Smooth muscle cell (in vitro differentiated cells): ENCODE measurements around the gene ASB16. TPM values are rescaled to one million over a fixed set of nuclear protein-coding genes. Genes with fewer than 3 reads are reported as not detected.
A peak's percentile ranks its signal among the peaks of the same experiment; 100 is the strongest.

ENCODE experiments used
- DNase-seq: peaks from one replicate; lab custom pipeline; 2025; ENCODE audit not compliant: unreplicated experiment; lab: John Stamatoyannopoulos, UW
- H2AFZ ChIP-seq: fragments of 200-600 bp; sonication (generic); 2 replicates; pipeline ENCODE4 v1.6.0; 2016; ENCODE audit warnings: antibody characterized with exemption, low read depth, mild to moderate bottlenecking
- H3F3A ChIP-seq: fragments of 200-600 bp; sonication (generic); 2 replicates; pipeline ENCODE4 v1.6.0; 2017; ENCODE audit warnings: antibody characterized with exemption, low read depth
- H3K27ac ChIP-seq: fragments of 200-600 bp; sonication (generic); 2 replicates; pipeline ENCODE4 v1.5.1; 2016; ENCODE audit warnings: low read depth, mild to moderate bottlenecking
- H3K27me3 ChIP-seq: fragments of 200-600 bp; sonication (generic); 2 replicates; pipeline ENCODE4 v1.6.1; 2016; ENCODE audit warnings: low read depth, mild to moderate bottlenecking
- H3K36me3 ChIP-seq: fragments of 200-600 bp; sonication (generic); 2 replicates; pipeline ENCODE4 v1.5.1; 2016; ENCODE audit warnings: low read depth
- H3K4me1 ChIP-seq: fragments of 200-600 bp; sonication (generic); 2 replicates; pipeline ENCODE4 v1.5.1; 2016; ENCODE audit warnings: low read depth
- H3K4me2 ChIP-seq: fragments of 200-600 bp; sonication (generic); 2 replicates; pipeline ENCODE4 v1.6.0; 2016; ENCODE audit warnings: mild to moderate bottlenecking
- H3K4me3 ChIP-seq: fragments of 200-600 bp; sonication (generic); 2 replicates; pipeline ENCODE4 v1.5.1; 2016; ENCODE audit warnings: mild to moderate bottlenecking
- H3K79me2 ChIP-seq: fragments of 200-600 bp; sonication (generic); 2 replicates; pipeline ENCODE4 v1.6.0; 2016; ENCODE audit warnings: low read depth, mild to moderate bottlenecking
- H3K9ac ChIP-seq: fragments of 200-600 bp; sonication (generic); 2 replicates; pipeline ENCODE4 v1.6.0; 2016; ENCODE audit warnings: low read depth
- H3K9me3 ChIP-seq: fragments of 200-600 bp; sonication (generic); replicated peaks from 2 replicates; pipeline ENCODE4 v1.5.1; 2016; ENCODE audit warnings: low read depth
- H4K20me1 ChIP-seq: fragments of 200-600 bp; sonication (generic); 2 replicates; pipeline ENCODE4 v1.6.0; 2016; ENCODE audit warnings: low read depth
- CTCF ChIP-seq: fragments of 200-600 bp; sonication (generic); IDR thresholded peaks from 2 replicates; pipeline ENCODE4 v1.5.1; 2017; ENCODE audit warnings: borderline replicate concordance, mild to moderate bottlenecking, antibody characterized with exemption; ENCODE audit not compliant: insufficient read depth, poor library complexity, severe bottlenecking
- WGBS: methylation state at CpG from one replicate; pipeline ENCODE4 v1.1.7; 2016; ENCODE audit warnings: low lambda C conversion rate; 5-methylcytosine and 5-hydroxymethylcytosine counted together
- polyA plus RNA-seq: library from polyadenylated mRNA; unstranded; fragments of >200 nt; fragmentation: Nextera tagmentation; extraction: Ambion mirVana; gene quantifications from 2 replicates; pipeline ENCODE4 v1.2.1, GENCODE V29; 2016
- total RNA-seq: library from RNA; depleted of rRNA; stranded (reverse); fragments of >200 nt; gene quantifications from 2 replicates; pipeline ENCODE4 v1.2.3, GENCODE V29; 2014

The ASB16 gene
- total and polyA plus RNA-seq, 2 experiments from 2014 or later, result 0.35 TPM; not detected in 1

DNA sequence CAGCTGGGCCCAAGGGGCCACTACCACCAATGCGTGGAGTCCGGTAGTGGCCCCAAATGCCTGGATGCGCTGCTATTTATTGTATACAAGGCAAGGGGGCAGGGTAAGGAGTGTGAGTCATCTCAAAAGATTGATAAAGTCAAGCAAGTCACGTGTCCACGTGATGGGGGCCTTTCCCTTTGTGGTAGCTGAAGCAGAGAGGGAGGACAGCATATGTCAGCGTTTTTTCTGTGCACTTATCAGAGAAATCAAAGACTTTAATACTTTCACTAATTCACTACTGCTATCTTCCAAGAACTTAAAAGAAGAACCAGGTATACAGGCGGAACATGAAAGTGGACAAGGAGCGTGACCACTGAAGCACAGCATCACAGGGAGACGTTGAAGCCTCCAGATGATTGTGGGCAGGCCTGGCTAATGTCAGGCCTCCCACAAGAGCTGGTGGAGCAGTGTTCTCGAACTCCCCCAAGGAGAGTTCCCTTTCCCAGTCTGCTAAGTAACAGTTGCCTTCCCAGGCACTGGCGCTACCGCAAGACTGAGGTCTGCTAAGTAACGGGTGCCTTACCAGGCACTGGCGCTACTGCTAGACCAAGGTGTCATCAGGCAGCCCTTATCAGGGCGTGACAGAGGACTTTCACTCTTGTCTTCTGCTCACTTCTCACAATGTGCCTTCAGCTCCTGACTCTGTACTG lies 10.8 kb upstream of the ASB16 start:
- TF ChIP-seq CTCF, result no peak
- Histone ChIP-seq H3K4me1 (peaks cover 6% of the 10 kb centered on the region), H3K4me2 (peak overlapping the region; percentile 60), H3K9me3 (no peaks in the 10 kb centered on the region), H3K27me3 (no peaks in the 10 kb centered on the region), H2AFZ (no peak overlapping the region), H3F3A (peaks cover 4% of the 10 kb centered on the region), H3K9ac (peak overlapping the region; percentile 43), H4K20me1 (no peaks in the 10 kb centered on the region), H3K79me2 (no peaks in the 10 kb centered on the region), H3K4me3 (no peak overlapping the region), H3K36me3 (no peaks in the 10 kb centered on the region), H3K27ac (peak overlapping the region; percentile 83)
- 37% methylated on average over 15 of the region's 15 CpGs for WGBS
- DNase-seq, result no peak

- WGBS, result 100% methylated on average over 1 of the region's 1 CpG
- Histone ChIP-seq H4K20me1 (no peaks in the 10 kb centered on the region), H3K36me3 (no peaks in the 10 kb centered on the region), H3K4me1 (peaks cover 2% of the 10 kb centered on the region), H2AFZ (no peak overlapping the region), H3K4me2 (no peak overlapping the region), H3K27ac (no peak overlapping the region), H3K79me2 (no peaks in the 10 kb centered on the region), H3K27me3 (no peaks in the 10 kb centered on the region), H3K9me3 (no peaks in the 10 kb centered on the region), H3K9ac (no peak overlapping the region), H3F3A (peaks cover 4% of the 10 kb centered on the region), H3K4me3 (no peak overlapping the region)
- TF ChIP-seq CTCF, result no peak
- no peak for DNase-seq
These were observed 6.0 kb upstream of the ASB16 start for GRCh38 chr17:44164476-44164875.

GRCh38 chr17:44167181-44167861 lies 3.2 kb upstream of the ASB16 start:
- Histone ChIP-seq H3K27ac (no peak overlapping the region), H3K4me1 (peaks cover 9% of the 10 kb centered on the region), H3K36me3 (no peaks in the 10 kb centered on the region), H3K4me2 (no peak overlapping the region), H3K9ac (no peak overlapping the region), H3K27me3 (no peaks in the 10 kb centered on the region), H4K20me1 (no peaks in the 10 kb centered on the region), H3F3A (no peaks in the 10 kb centered on the region), H3K4me3 (no peak overlapping the region), H3K79me2 (no peaks in the 10 kb centered on the region), H3K9me3 (no peaks in the 10 kb centered on the region), H2AFZ (no peak overlapping the region)
- TF ChIP-seq CTCF, result no peak
- 92% methylated on average over 7 of the region's 7 CpGs for WGBS
- no peak for DNase-seq
